Astrocyte of the hippocampus (primary cell): Measurements from ENCODE around the gene MUC5AC.
"Not testable (repeated sequence)": the region's sequence is repeated elsewhere in the genome, so short reads cannot be mapped to it uniquely, and the experiment has no call there.

Source experiments
- DNase-seq: peaks from one replicate; pipeline ENCODE4 v3.0.0; 2011; ENCODE audit warnings: low read depth, low spot score

The MUC5AC gene

DNA sequence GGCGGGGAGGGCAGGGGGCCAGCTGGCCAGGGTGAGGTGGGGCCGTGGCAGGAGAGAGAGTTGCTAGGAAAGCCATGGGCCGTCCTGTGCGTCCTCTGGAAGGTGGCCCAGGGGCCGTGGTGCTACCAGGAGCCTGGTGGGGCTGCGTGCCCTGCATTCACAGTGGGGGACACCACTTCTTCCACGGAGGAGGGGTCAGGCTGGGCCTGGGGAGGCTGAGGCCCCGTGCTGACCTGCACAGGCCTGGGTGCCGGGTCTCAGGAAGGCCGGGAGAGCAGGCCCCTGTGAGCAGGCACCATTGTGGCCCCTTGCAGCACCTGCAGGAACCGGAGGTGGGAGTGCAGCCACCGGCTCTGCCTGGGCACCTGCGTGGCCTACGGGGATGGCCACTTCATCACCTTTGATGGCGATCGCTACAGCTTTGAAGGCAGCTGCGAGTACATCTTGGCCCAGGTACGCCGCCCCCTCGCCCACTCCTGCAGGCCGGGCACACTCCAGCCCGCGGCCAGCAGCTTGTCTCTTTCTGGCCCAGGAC lies 77.1 kb downstream of the MUC5AC start:
- DNase-seq: no peak

DNA sequence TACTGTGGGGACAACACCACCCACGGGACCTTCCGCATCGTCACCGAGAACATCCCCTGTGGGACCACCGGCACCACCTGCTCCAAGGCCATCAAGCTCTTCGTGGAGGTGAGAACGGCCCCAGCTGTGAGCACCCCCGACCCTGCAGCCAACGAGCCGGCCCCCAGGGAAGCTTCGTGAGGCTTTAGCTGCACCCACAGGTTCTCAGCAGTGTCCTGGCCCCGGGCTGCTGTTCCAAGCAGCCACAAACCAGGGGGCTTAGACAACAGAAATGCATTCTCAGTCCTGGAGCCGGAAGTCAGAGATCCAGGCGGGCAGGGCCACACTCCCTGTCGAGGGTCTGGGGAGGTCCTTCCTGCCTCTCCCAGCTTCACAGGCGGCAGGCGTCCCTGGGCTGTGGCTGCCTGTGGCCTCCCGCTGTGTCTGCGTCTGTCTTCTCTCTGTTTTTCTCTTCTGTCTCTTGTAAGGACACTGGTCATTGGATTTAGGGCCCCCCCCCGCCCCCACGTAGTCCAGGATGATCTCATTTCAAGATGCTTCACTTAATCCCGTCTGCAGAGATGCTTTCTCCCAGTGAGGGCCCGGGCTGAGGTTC lies 77.7 kb downstream of the MUC5AC start:
- no peak for DNase-seq

DNA sequence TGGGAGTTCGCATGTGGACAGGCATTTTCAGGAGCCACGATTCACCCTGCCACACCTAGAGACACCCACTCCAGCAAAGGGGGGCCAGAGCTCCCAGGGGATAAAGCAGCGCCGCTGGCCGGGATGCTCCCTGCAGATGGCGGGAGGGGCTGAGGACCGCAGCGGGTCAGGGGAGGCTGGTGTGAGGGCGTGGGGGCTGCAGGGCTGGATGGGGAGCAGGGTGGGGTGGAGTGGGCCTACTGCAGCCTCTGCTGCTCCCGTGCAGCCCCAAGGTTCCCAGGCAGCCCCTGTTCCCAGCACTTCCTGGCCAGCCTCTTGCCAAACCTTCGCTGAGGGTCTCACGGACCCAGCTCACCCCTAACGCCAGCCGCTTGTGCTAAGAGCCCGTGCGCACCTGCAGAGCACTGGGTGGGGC lies 78.2 kb downstream of the MUC5AC start:
- DNase-seq: no peak

DNA sequence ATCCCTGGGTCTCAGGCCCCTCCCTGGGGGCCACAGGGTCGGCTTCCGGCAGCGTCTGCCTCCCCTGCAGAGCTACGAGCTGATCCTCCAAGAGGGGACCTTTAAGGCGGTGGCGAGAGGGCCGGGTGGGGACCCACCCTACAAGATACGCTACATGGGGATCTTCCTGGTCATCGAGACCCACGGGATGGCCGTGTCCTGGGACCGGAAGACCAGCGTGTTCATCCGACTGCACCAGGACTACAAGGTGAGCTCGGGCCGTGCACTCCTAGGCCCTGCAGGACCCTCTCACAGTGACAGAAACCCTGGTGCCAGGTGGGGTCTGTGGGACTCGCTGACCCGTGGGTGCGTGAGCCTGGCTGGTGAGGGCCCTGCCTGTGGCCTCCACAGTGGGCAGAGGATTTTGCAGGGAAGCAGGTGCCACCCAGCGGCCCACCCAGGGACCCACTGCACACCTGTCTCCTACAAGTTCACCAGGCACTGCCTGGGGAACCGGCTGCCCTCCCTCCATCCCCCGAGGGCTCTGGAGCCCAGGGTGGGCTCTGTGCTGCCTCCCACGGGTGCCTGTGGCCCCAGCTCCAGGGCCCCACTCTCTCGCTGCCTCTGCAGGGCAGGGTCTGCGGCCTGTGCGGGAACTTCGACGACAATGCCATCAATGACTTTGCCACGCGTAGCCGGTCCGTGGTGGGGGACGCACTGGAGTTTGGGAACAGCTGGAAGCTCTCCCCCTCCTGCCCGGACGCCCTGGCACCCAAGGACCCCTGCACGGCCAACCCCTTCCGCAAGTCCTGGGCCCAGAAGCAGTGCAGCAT lies 78.8 kb downstream of the MUC5AC start:
- no peak for DNase-seq

DNA sequence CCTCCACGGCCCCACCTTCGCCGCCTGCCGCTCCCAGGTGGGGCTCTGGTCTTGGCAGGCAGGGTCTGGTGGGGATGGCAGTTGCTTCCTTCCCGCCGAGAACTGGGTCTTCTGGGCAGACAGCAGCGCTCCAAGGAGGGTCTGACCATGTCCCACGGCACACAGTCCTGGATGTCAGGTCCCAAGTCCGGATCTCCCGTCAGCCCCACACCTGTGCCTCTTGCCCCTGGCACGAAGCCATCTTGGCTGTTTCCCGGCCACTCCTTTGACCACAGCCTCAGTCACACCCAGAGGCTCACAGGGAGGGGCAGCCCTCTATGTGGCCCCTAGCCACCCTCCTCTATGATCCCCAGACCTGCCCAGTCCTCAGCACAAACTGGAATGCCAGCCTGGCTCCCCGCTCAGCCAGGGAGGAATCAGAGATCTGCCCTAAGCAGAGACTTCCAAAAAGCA lies 79.4 kb downstream of the MUC5AC start:
- DNase-seq: no peak

DNA sequence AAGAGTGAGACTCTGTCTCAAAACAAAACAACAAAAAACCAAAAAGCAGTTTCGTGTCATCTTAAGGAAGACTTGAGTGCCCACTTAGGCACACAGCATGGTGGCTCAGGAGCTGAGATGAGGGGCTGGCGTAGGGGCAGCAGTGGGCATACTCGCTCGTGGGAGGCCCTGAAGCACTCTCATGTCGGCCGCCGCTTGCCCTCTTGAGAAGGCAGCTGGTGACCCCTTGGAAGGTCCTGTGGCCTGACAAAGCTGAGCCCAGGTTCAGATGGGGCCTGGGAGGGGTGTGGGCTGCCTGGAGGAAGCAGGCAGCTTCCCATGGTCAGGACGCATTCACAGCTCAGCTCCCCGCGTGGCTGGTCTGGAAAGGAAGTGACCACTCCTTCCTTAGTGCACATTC lies 80.1 kb downstream of the MUC5AC start:
- DNase-seq: no peak

DNA sequence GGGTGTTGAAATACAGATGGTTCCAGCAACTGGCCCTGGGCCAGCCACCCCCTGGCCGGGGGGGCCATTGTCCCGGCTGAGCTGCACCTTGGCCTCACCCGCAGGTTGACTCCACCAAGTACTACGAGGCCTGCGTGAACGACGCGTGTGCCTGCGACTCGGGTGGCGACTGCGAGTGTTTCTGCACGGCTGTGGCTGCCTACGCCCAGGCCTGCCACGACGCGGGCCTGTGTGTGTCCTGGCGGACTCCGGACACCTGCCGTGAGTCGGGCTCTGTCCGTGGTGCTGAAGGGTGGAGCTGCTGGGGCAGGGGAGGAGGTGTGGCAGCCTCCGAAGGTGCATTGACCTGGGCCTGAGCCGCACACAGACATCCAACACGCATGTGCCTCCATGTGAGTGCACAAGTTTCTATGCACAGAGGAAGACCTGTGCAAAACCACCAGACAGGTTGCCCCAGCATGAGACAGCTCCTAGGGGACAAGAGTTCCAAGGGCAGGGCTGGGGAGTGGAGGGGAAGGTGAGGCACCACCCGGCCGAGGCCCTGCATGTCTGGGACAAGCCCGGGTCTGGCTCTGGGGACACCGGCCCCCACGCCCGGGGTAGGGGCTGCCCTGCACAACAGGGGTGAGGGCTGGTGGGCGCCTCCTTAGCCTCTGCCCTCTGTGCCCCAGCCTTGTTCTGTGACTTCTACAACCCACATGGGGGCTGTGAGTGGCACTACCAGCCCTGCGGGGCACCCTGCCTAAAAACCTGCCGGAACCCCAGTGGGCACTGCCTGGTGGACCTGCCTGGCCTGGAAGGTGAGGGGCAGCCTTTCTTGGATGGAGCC lies 81.2 kb downstream of the MUC5AC start:
- peak; percentile 19 for DNase-seq

DNA sequence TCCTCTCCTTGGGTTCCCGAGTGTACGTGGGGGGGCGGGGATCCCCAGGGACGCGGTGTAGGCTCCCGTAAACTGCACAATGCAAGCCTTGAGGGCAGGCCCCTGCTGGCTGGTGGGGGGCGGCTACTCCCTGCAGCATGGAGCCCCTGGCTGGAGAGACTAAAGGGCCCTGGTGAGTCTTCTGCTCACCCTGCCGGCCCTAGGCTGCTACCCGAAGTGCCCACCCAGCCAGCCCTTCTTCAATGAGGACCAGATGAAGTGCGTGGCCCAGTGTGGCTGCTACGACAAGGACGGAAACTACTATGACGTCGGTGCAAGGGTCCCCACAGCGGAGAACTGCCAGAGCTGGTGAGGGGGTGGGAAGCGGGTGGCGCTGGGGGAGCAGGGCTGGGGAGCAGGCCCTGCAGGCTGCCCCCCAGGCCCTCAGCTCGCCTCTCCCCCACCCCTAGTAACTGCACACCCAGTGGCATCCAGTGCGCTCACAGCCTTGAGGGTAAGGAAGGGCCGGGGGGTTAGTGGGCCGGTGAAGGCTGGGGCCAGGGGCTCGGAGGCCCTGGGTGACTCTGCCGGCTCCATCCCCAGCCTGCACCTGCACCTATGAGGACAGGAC lies 81.9 kb downstream of the MUC5AC start:
- DNase-seq: no peak

DNA sequence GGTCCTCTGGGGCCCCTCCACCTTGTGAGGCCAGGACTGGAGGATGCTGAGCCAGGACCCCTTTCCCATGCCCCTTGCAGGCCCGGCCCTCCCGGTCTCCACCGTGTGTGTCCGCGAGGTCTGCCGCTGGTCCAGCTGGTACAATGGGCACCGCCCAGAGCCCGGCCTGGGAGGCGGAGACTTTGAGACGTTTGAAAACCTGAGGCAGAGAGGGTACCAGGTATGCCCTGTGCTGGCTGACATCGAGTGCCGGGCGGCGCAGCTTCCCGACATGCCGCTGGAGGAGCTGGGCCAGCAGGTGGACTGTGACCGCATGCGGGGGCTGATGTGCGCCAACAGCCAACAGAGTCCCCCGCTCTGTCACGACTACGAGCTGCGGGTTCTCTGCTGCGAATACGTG lies 83.0 kb downstream of the MUC5AC start:
- DNase-seq: no peak

DNA sequence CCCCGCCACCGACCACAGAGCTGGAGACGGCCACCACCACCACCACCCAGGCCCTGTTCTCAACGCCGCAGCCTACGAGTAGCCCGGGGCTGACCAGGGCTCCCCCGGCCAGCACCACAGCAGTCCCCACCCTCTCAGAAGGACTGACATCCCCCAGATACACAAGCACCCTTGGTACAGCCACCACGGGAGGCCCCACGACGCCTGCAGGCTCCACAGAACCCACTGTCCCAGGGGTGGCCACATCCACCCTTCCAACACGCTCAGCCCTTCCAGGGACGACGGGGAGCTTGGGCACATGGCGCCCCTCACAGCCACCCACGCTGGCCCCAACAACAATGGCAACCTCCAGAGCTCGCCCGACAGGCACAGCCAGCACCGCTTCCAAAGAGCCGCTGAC lies 84.0 kb downstream of the MUC5AC start:
- DNase-seq: no peak

DNA sequence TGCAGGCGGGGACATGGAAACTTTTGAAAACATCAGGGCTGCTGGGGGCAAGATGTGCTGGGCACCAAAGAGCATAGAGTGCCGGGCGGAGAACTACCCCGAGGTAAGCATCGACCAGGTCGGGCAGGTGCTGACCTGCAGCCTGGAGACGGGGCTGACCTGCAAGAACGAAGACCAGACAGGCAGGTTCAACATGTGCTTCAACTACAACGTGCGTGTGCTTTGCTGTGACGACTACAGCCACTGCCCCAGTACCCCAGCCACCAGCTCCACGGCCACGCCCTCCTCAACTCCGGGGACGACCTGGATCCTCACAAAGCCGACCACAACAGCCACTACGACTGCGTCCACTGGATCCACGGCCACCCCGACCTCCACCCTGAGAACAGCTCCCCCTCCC lies 84.5 kb downstream of the MUC5AC start:
- no peak for DNase-seq

DNA sequence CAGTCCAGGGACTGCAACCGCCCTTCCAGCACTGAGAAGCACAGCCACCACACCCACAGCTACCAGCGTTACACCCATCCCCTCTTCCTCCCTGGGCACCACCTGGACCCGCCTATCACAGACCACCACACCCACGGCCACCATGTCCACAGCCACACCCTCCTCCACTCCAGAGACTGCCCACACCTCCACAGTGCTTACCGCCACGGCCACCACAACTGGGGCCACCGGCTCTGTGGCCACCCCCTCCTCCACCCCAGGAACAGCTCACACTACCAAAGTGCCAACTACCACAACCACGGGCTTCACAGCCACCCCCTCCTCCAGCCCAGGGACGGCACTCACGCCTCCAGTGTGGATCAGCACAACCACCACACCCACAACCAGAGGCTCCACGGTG lies 85.0 kb downstream of the MUC5AC start:
- not testable (repeated sequence) for DNase-seq

DNA sequence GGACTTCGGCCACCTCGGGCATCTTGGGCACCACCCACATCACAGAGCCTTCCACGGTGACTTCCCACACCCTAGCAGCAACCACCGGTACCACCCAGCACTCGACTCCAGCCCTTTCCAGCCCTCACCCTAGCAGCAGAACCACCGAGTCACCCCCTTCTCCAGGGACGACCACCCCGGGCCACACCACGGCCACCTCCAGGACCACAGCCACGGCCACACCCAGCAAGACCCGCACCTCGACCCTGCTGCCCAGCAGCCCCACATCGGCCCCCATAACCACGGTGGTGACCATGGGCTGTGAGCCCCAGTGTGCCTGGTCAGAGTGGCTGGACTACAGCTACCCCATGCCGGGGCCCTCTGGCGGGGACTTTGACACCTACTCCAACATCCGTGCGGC lies 85.8 kb downstream of the MUC5AC start:
- not testable (repeated sequence) for DNase-seq

DNA sequence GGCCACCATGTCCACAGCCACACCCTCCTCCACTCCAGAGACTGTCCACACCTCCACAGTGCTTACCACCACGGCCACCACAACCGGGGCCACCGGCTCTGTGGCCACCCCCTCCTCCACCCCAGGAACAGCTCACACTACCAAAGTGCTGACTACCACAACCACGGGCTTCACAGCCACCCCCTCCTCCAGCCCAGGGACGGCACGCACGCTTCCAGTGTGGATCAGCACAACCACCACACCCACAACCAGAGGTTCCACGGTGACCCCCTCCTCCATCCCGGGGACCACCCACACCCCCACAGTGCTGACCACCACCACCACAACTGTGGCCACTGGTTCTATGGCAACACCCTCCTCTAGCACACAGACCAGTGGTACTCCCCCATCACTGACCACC lies 86.8 kb downstream of the MUC5AC start:
- DNase-seq: not testable (repeated sequence)

DNA sequence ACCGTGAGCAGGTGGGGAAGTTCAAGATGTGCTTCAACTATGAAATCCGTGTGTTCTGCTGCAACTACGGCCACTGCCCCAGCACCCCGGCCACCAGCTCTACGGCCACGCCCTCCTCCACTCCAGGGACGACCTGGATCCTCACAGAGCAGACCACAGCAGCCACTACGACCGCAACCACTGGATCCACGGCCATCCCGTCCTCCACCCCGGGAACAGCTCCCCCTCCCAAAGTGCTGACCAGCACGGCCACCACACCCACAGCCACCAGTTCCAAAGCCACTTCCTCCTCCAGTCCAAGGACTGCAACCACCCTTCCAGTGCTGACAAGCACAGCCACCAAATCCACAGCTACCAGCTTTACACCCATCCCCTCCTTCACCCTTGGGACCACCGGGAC lies 88.0 kb downstream of the MUC5AC start:
- not testable (repeated sequence) for DNase-seq

DNA sequence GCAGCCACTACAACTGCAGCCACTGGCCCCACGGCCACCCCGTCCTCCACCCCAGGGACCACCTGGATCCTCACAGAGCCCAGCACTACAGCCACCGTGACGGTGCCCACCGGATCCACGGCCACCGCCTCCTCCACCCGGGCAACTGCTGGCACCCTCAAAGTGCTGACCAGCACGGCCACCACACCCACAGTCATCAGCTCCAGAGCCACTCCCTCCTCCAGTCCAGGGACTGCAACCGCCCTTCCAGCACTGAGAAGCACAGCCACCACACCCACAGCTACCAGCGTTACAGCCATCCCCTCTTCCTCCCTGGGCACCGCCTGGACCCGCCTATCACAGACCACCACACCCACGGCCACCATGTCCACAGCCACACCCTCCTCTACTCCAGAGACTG lies 88.5 kb downstream of the MUC5AC start:
- DNase-seq: not testable (repeated sequence)

DNA sequence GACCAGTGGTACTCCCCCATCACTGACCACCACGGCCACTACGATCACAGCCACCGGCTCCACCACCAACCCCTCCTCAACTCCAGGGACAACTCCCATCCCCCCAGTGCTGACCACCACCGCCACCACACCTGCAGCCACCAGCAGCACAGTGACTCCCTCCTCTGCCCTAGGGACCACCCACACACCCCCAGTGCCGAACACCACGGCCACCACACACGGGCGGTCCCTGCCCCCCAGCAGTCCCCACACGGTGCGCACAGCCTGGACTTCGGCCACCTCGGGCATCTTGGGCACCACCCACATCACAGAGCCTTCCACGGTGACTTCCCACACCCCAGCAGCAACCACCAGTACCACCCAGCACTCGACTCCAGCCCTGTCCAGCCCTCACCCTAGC lies 89.3 kb downstream of the MUC5AC start:
- not testable (repeated sequence) for DNase-seq

DNA sequence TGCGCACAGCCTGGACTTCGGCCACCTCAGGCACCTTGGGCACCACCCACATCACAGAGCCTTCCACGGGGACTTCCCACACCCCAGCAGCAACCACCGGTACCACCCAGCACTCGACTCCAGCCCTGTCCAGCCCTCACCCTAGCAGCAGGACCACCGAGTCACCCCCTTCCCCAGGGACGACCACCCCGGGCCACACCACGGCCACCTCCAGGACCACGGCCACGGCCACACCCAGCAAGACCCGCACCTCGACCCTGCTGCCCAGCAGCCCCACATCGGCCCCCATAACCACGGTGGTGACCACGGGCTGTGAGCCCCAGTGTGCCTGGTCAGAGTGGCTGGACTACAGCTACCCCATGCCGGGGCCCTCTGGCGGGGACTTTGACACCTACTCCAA lies 91.2 kb downstream of the MUC5AC start:
- not testable (repeated sequence) for DNase-seq

DNA sequence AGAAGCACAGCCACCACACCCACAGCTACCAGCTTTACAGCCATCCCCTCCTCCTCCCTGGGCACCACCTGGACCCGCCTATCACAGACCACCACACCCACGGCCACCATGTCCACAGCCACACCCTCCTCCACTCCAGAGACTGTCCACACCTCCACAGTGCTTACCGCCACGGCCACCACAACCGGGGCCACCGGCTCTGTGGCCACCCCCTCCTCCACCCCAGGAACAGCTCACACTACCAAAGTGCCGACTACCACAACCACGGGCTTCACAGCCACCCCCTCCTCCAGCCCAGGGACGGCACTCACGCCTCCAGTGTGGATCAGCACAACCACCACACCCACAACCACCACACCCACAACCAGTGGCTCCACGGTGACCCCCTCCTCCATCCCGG lies 92.7 kb downstream of the MUC5AC start:
- not testable (repeated sequence) for DNase-seq
